ENCODE results near the gene HDDC3. TPM values are rescaled to one million over a fixed set of nuclear protein-coding genes. Genes with fewer than 3 reads are reported as not detected.

HDDC3 gene
- total RNA-seq, 1 donor from 2014 or later: 10.5 TPM

DNA sequence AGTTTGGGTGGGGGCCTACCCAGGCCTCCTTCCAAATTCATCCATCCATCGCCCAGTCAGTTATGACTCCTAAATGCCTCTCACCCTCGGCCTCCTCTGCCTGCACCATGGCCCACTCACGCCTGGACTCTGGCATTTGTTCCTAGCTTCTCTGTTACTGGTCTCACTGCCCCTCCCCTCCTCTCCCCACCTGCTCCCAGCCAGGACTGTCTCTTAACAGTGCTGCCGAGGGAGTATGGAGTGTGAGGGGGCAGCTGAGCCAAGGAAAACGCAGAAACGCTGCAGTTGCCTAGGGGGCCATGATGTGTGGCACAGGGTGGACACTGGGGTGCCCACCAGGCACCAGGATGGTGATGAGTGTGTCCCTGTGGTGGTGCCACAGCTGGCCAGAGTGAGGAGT, 25.4 kb upstream of the HDDC3 start:
- Histone ChIP-seq H3K4me3 (ENCODE audit: insufficient read depth, low read depth, low read length) (no peak overlapping the region), H4K20me1 (ENCODE audit: insufficient read depth, low read length) (peaks cover 5% of the 10 kb centered on the region), H2AFZ (ENCODE audit: low read depth, low read length) (peak overlapping the region; percentile 79), H3K36me3 (ENCODE audit: insufficient read depth, low read length) (peaks cover 13% of the 10 kb centered on the region), H3K27ac (ENCODE audit: low read depth, low read length) (no peak overlapping the region), H3K9ac (ENCODE audit: low read length) (peak overlapping the region; percentile 74), H3K4me2 (ENCODE audit: low read length) (peak overlapping the region; percentile 96), H3K4me1 (ENCODE audit: insufficient read depth, low read length) (peaks cover 26% of the 10 kb centered on the region), H3K9me3 (ENCODE audit: insufficient read depth, low read depth, low read length) (no peaks in the 10 kb centered on the region), H3K79me2 (ENCODE audit: insufficient read depth, low read length) (peaks cover 3% of the 10 kb centered on the region), H3K27me3 (ENCODE audit: insufficient read depth, low read length) (no peaks in the 10 kb centered on the region)
- no peak for FAIRE-seq
- no peak for DNase-seq (ENCODE audit: low read depth)
- H3K27me3 Mint-ChIP-seq (ENCODE audit: low read depth, unreplicated experiment): no peaks in the 10 kb centered on the region
- H3K36me3 Mint-ChIP-seq (ENCODE audit: low read depth, unreplicated experiment): peaks cover 10% of the 10 kb centered on the region
- no peaks in the 10 kb centered on the region for H3K4me1 Mint-ChIP-seq (ENCODE audit: low read depth, unreplicated experiment)
- H3K4me3 Mint-ChIP-seq (ENCODE audit: unreplicated experiment): peak overlapping the region; percentile 79
- peak overlapping the region; percentile 9 for H3K27ac Mint-ChIP-seq (ENCODE audit: unreplicated experiment)
- H3K9me3 Mint-ChIP-seq (ENCODE audit: unreplicated experiment): no peaks in the 10 kb centered on the region
- TF ChIP-seq, protein P1, sequence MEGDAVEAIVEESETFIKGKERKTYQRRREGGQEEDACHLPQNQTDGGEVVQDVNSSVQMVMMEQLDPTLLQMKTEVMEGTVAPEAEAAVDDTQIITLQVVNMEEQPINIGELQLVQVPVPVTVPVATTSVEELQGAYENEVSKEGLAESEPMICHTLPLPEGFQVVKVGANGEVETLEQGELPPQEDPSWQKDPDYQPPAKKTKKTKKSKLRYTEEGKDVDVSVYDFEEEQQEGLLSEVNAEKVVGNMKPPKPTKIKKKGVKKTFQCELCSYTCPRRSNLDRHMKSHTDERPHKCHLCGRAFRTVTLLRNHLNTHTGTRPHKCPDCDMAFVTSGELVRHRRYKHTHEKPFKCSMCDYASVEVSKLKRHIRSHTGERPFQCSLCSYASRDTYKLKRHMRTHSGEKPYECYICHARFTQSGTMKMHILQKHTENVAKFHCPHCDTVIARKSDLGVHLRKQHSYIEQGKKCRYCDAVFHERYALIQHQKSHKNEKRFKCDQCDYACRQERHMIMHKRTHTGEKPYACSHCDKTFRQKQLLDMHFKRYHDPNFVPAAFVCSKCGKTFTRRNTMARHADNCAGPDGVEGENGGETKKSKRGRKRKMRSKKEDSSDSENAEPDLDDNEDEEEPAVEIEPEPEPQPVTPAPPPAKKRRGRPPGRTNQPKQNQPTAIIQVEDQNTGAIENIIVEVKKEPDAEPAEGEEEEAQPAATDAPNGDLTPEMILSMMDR (IDR thresholded peaks at IDR 0.05; ENCODE audit: insufficient read depth, low read depth, low read length): no peak
- no peak for TF ChIP-seq EZH2 (IDR thresholded peaks at IDR 0.05; ENCODE audit: insufficient read depth, low read length)

GRCh38 chr15:90957031-90957790, 24.9 kb upstream of the HDDC3 start:
- Histone ChIP-seq H4K20me1 (ENCODE audit: insufficient read depth, low read length) (peaks cover 5% of the 10 kb centered on the region), H3K4me2 (ENCODE audit: low read length) (peak overlapping the region; percentile 96), H3K9ac (ENCODE audit: low read length) (peak overlapping the region; percentile 74), H3K27me3 (ENCODE audit: insufficient read depth, low read length) (no peaks in the 10 kb centered on the region), H3K36me3 (ENCODE audit: insufficient read depth, low read length) (peaks cover 11% of the 10 kb centered on the region), H3K9me3 (ENCODE audit: insufficient read depth, low read depth, low read length) (no peaks in the 10 kb centered on the region), H3K79me2 (ENCODE audit: insufficient read depth, low read length) (peaks cover 3% of the 10 kb centered on the region), H3K4me1 (ENCODE audit: insufficient read depth, low read length) (peaks cover 26% of the 10 kb centered on the region), H2AFZ (ENCODE audit: low read depth, low read length) (peak overlapping the region; percentile 79), H3K4me3 (ENCODE audit: insufficient read depth, low read depth, low read length) (peak overlapping the region; percentile 65), H3K27ac (ENCODE audit: low read depth, low read length) (no peak overlapping the region)
- Mint-ChIP-seq H3K27me3 (ENCODE audit: low read depth, unreplicated experiment) (no peaks in the 10 kb centered on the region), H3K36me3 (ENCODE audit: low read depth, unreplicated experiment) (peaks cover 14% of the 10 kb centered on the region), H3K4me1 (ENCODE audit: low read depth, unreplicated experiment) (no peaks in the 10 kb centered on the region), H3K4me3 (ENCODE audit: unreplicated experiment) (peak overlapping the region; percentile 79), H3K9me3 (ENCODE audit: unreplicated experiment) (no peaks in the 10 kb centered on the region), H3K27ac (ENCODE audit: unreplicated experiment) (peak overlapping the region; percentile 9)
- DNase-seq (ENCODE audit: low read depth) (peak; percentile 25), FAIRE-seq (no peak)
- TF ChIP-seq EZH2 (IDR thresholded peaks at IDR 0.05; ENCODE audit: insufficient read depth, low read length): no peak
- TF ChIP-seq, protein P1 (IDR thresholded peaks at IDR 0.05; ENCODE audit: insufficient read depth, low read depth, low read length): no peak
